ENCODE data around the gene CFL2. TPM values are rescaled to one million over a fixed set of nuclear protein-coding genes. Genes with fewer than 3 reads are reported as not detected.

The CFL2 gene
- total and polyA plus RNA-seq, 2 of the 13 experiments (the other 11 are each of a cell fraction or from before 2014, with no cell fraction given): 114 to 158 TPM

DNA sequence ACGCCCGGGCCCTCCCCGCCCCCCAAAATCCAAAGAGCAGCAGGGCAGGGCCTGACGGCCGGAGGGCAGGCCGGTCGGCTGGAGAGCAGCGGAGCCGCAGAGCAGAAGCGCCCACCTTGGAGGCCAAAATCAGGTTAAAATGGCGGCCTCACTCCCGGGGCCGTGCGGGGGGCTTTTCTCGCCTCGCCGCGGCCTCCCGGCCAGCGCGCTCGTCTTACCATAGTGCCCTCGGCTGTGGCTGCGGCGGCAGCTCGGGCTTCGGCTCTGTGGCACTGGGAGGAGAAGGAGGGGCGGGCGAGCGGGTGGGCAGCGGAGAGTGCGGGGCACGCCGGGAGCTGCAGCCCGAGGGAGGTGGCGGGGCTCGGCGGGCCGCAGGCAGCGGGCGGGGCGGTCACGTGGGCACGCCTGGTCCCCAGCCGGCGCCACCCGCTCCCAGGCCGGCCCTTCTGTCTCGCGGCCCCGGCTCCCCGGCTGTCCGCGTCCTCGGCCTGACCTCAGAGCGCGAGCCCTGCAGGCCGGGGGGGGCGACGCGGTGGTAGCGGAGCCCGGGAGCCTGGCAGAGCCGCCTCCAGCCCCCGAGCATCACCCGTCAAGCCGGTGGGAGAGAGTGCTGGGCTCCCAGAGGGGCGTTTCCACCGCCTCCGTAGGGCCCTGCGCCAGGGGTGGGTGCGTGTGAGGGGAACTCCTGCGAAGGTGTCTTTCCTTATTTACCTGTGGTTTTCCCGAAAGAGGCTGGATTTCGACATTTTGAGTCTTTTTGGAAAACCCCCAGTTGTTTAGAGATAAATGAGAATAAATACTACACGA lies at the start of gene CFL2 (continued):
- TF ChIP-seq NRL (CRISPR knock-in tag; IDR thresholded peaks at IDR 0.05; ENCODE audit: borderline replicate concordance): peak; percentile 97
- peak; percentile 79; the same call in 1 of the 2 replicates for TF ChIP-seq MTF2 (CRISPR knock-in tag; IDR thresholded peaks at IDR 0.05; ENCODE audit: borderline replicate concordance)
- TF ChIP-seq ZNF225 (CRISPR knock-in tag; IDR thresholded peaks at IDR 0.05): peak; percentile 98
- TF ChIP-seq HDAC2 (CRISPR knock-in tag; IDR thresholded peaks at IDR 0.05): 0 out of 2 replicates have a peak, but pooled peaks have one; percentile 58
- TF ChIP-seq, protein P1, sequence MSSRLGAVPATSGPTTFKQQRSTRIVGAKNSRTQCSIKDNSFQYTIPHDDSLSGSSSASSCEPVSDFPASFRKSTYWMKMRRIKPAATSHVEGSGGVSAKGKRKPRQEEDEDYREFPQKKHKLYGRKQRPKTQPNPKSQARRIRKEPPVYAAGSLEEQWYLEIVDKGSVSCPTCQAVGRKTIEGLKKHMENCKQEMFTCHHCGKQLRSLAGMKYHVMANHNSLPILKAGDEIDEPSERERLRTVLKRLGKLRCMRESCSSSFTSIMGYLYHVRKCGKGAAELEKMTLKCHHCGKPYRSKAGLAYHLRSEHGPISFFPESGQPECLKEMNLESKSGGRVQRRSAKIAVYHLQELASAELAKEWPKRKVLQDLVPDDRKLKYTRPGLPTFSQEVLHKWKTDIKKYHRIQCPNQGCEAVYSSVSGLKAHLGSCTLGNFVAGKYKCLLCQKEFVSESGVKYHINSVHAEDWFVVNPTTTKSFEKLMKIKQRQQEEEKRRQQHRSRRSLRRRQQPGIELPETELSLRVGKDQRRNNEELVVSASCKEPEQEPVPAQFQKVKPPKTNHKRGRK (CRISPR knock-in tag; IDR thresholded peaks at IDR 0.05): no peak
- TF ChIP-seq ZNF282 (IDR thresholded peaks at IDR 0.05; ENCODE audit: partially characterized antibody): no peak
- TF ChIP-seq HMG20A (CRISPR knock-in tag; IDR thresholded peaks at IDR 0.05; ENCODE audit: borderline replicate concordance): no peak
- TF ChIP-seq ZNF674 (CRISPR knock-in tag; IDR thresholded peaks at IDR 0.05; ENCODE audit: low read depth): peak; percentile 98; the same call in 1 of the 2 replicates
- TF ChIP-seq, protein P2, sequence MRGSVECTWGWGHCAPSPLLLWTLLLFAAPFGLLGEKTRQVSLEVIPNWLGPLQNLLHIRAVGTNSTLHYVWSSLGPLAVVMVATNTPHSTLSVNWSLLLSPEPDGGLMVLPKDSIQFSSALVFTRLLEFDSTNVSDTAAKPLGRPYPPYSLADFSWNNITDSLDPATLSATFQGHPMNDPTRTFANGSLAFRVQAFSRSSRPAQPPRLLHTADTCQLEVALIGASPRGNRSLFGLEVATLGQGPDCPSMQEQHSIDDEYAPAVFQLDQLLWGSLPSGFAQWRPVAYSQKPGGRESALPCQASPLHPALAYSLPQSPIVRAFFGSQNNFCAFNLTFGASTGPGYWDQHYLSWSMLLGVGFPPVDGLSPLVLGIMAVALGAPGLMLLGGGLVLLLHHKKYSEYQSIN (CRISPR knock-in tag; IDR thresholded peaks at IDR 0.05; ENCODE audit: borderline replicate concordance): no peak
- TF ChIP-seq SKI (IDR thresholded peaks at IDR 0.05; ENCODE audit: partially characterized antibody): peak; percentile 86
- TF ChIP-seq KLF6 (CRISPR knock-in tag; IDR thresholded peaks at IDR 0.05): peak; percentile 92
- TF ChIP-seq RBFOX2 (IDR thresholded peaks at IDR 0.05; ENCODE audit: low read depth, low read length): peak; percentile 99
- 0 out of 2 replicates have a peak, but pooled peaks have one; percentile 60 for TF ChIP-seq TBP (CRISPR knock-in tag; IDR thresholded peaks at IDR 0.05)
- TF ChIP-seq HNF4G (IDR thresholded peaks at IDR 0.05; ENCODE audit: borderline replicate concordance, low read depth, low read length): peak; percentile 39; the same call in 1 of the 2 replicates
- TF ChIP-seq HNF4G (CRISPR knock-in tag; IDR thresholded peaks at IDR 0.05; ENCODE audit: borderline replicate concordance, low read depth): no peak; the same call in 1 of the 2 replicates
- TF ChIP-seq LCORL (IDR thresholded peaks at IDR 0.05): peak; percentile 70
- TF ChIP-seq LCORL (CRISPR knock-in tag; IDR thresholded peaks at IDR 0.05): peak; percentile 73
- no peak for TF ChIP-seq FLYWCH1 (CRISPR knock-in tag; IDR thresholded peaks at IDR 0.05)
- TF ChIP-seq, protein P3, sequence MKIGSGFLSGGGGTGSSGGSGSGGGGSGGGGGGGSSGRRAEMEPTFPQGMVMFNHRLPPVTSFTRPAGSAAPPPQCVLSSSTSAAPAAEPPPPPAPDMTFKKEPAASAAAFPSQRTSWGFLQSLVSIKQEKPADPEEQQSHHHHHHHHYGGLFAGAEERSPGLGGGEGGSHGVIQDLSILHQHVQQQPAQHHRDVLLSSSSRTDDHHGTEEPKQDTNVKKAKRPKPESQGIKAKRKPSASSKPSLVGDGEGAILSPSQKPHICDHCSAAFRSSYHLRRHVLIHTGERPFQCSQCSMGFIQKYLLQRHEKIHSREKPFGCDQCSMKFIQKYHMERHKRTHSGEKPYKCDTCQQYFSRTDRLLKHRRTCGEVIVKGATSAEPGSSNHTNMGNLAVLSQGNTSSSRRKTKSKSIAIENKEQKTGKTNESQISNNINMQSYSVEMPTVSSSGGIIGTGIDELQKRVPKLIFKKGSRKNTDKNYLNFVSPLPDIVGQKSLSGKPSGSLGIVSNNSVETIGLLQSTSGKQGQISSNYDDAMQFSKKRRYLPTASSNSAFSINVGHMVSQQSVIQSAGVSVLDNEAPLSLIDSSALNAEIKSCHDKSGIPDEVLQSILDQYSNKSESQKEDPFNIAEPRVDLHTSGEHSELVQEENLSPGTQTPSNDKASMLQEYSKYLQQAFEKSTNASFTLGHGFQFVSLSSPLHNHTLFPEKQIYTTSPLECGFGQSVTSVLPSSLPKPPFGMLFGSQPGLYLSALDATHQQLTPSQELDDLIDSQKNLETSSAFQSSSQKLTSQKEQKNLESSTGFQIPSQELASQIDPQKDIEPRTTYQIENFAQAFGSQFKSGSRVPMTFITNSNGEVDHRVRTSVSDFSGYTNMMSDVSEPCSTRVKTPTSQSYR (CRISPR knock-in tag; IDR thresholded peaks at IDR 0.05; ENCODE audit: borderline replicate concordance): peak; percentile 36; the same call in 1 of the 2 replicates
- TF ChIP-seq KLF13 (CRISPR knock-in tag; IDR thresholded peaks at IDR 0.05): peak; percentile 32; the same call in 1 of the 2 replicates
- no peak for TF ChIP-seq TBL1XR1 (IDR thresholded peaks at IDR 0.05; ENCODE audit: borderline replicate concordance, low read length, partially characterized antibody)
- TF ChIP-seq ZFP90 (CRISPR knock-in tag; IDR thresholded peaks at IDR 0.05; ENCODE audit: borderline replicate concordance): peak; percentile 97
- TF ChIP-seq SMAD1 (CRISPR knock-in tag; IDR thresholded peaks at IDR 0.05; ENCODE audit: borderline replicate concordance, low read depth): peak; percentile 95; the same call in 1 of the 2 replicates
- TF ChIP-seq ZNF121 (CRISPR knock-in tag; IDR thresholded peaks at IDR 0.05): peak; percentile 14; the same call in 1 of the 2 replicates
- TF ChIP-seq SP140L (CRISPR knock-in tag; IDR thresholded peaks at IDR 0.05; ENCODE audit: borderline replicate concordance): no peak

Measured in HepG2 (cell line).